HG03159 (cell line): ENCODE measurements around the gene PPOX.

Source experiments
- ATAC-seq: cut with Tn5 transposase; IDR thresholded peaks from one replicate; pipeline ENCODE4 v1.9.1; 2021; ENCODE audit warnings: mild to moderate bottlenecking, moderate library complexity; ENCODE audit not compliant: unreplicated experiment

Gene PPOX

DNA sequence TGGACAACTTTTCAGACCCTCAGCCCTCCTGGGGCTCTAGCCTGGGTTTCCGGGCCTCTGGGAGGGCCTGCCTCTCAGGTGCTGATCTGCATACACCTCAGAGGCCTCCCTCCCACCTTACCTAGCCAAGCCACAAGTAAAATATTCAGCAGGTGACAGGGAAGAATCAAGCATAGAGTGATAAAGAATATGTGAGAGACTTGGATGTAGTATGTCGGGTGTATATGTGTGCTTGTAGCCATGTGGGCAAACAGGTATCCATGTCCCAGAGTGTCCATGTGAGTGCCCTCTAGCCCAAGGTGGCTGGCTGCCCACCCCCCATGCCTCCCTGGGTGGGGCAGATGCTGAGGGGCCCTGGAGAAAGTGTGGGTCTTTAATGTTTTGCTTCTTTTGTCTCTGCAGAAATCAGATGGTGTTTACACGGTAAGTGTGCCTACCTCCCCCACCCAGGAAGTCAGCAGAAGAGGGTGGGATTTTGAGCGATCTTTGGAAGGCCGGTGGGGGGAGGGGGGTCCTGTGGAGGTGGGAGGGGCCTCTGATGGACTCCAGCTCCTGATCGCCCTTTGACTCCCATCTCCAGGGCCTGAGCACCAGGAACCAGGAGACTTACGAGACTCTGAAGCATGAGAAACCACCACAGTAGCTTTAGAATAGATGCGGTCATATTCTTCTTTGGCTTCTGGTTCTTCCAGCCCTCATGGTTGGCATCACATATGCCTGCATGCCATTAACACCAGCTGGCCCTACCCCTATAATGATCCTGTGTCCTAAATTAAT, 52.3 kb downstream of the PPOX start:
- no peak for ATAC-seq

- no peak for ATAC-seq
Observed at GRCh38 chr1:161219078-161219892, 53.1 kb downstream of the PPOX start.

- ATAC-seq: no peak
Observed at GRCh38 chr1:161220002-161220401, 53.8 kb downstream of the PPOX start.
